ENCODE data around the gene ATP11B.
"Not testable (repeated sequence)": the region's sequence is repeated elsewhere in the genome, so short reads cannot be mapped to it uniquely, and the experiment has no call there.

The ATP11B gene

DNA sequence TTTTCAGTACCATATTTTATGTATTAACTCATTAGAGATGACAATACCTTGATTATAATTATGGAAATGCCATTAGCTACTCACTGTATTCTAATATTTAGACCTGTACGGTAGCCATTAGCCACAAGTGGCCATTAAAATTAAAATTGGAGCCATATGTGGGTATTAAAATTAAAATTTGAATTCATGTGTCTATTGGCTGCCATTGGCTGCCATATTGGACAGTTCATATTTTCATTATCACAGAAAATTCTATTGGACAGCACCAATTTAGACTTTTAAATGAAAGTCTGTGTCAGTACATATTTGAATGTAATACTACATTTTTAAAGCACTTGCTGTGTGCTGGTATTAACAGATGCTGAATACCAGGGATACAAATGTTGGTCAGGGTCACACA lies 3.0 kb downstream of the ATP11B start:
- no peak for DNase-seq

GRCh38 chr3:182797876-182798275 lies 4.6 kb downstream of the ATP11B start:
- no peak for DNase-seq

GRCh38 chr3:182799143-182799542 lies 5.8 kb downstream of the ATP11B start:
- not testable (repeated sequence) for DNase-seq

DNA sequence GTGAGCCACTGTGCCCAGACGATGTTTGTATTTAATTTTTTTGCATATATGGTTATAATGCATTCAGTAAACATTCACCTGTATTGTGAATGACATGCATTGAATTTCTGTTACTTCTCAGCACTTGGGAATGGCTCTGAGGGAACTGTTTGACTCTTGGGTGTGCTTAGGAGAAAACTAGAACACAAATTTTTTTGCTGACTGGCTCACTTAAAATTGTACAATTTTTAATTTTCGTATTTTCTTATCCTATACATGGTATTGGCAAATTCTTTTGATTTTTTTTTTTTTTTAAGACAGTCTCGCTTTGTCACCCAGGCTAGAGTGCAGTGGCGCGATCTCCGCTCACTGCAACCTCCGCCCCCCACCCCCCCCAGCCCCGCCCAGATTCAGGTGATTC lies 7.2 kb downstream of the ATP11B start:
- DNase-seq: no peak

GRCh38 chr3:182802413-182803390 lies 9.4 kb downstream of the ATP11B start:
- no peak for DNase-seq

DNA sequence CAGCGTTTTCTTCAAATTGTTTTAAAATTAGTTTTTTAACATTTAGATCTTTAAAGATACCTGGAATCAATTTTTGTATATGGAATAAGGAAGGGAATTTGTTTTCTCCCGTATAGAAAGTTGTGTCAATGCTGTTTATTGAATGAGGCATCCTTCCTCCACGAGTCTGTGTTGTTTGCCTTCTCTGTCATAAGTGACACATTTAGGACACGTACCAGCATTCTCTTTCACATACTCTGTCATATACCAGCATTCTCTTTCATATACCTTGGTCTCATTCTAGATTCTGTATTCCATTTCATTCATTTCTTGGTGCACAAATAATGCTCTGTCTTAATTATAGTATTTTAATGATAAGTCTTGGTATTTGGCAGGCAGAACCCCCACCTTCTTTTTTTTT lies 10.3 kb downstream of the ATP11B start:
- DNase-seq: no peak

DNA sequence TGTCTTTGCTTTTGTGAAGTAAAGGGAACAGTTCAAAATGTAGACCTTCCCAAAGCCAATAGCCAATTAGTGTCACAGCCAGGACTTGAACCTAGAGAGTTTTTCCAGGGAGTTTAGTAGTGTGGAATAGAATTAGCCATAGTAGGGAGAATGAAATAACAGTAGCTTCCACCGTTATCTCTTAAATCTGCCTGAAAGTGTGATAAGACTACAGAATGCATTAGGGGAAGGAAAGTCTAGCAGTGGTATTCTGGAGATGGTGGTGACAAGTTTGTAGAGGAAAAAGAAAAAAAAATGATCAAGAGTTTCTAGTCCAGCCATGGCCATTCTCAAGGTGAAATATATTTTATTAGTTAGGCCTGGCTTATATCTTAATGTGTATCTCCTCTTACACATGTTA lies 13.8 kb downstream of the ATP11B start:
- DNase-seq: no peak

DNA sequence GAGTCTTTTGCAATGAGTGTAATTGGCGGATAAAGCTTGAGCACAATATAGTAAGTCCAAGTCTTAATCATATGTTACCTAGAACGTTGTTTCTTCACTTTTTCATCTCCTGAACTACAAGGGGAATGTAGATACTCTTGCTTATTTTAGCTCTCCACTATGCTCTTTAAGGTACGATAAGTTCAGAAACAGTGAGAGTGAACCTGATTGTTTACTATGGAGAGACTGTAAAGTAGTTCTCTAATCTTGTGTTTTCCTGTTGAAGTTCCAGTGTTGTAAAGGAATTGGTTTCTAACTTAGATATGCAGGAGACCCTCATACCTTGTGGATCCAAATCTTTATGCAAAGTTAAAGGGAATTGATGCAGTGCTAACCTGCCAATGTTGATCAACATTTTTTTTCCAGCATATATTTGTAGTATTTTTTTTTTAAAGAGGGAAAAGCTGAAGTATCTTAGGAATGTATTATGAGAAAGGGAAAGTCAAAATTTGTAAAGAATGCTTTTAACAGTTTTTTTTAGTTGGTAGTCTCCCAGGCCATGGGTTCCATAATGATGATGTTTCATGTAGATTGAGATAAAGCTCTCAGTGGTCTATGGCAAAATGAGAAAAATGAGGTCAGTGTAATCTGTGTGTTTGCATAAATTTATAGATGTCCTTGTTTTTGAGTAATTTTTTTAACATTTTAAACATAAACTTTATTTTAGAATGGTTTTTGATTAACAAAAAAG lies 14.9 kb downstream of the ATP11B start:
- DNase-seq: no peak

GRCh38 chr3:182809531-182809930 lies 16.2 kb downstream of the ATP11B start:
- no peak for DNase-seq

- no peak for DNase-seq
These were observed 17.4 kb downstream of the ATP11B start for GRCh38 chr3:182810574-182811268.

- no peak for DNase-seq
These were observed 17.9 kb downstream of the ATP11B start for GRCh38 chr3:182811269-182811596.

- no peak for DNase-seq
These were observed 18.8 kb downstream of the ATP11B start for GRCh38 chr3:182812123-182812522.

- DNase-seq: no peak
These were observed 21.2 kb downstream of the ATP11B start for GRCh38 chr3:182814419-182815062.

DNA sequence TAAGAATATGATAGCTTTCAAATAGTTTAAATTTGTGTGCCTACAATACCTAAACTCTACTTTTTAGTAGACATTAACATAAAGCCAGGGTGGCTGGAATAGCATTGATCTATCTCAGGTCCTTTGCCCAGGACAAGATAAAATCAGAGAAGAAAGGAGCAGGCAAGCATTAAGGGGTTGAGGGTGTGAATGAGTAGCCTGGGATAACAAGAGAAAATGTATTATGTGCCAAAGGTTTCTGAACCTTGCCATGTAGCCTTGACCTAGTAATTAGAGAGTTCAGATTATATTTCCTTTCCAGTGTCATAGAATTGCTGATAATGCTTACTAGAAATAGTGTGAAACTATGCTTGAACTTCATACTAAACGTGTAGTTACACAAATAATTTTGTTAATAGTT lies 22.9 kb downstream of the ATP11B start:
- no peak for DNase-seq

DNA sequence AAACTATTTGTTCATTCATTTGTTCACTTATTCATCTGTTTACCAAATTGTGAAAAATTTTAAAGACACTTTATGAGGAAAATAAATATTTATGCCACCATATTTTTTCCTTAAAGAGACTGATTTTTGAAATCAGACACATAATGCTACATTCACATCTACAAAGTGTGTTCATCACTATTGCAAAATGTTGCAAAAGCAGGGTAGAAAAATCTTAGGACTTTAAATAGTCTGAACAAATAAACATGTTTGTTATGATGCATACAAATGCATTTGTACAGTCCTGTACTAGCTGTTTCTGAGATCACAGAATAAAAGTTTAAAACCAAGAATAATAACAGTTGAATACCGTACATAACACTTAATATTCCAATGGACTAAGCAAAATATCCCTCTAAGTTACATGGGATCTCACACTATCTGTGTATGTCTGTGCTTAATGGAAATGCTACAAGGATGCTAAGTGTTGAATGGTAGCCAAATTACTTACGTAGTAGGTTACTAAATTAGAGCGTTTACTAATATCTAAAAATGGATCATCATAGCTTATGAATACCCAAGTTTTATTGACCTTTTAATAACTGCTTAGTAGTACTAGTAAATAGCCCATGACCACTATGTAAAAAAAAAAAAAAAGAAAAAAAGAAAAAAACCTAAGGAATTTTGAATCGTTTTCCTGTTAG lies 25.1 kb downstream of the ATP11B start:
- DNase-seq: no peak

GRCh38 chr3:182821221-182821981 lies 28.1 kb downstream of the ATP11B start:
- DNase-seq: no peak

GRCh38 chr3:182822260-182822659 lies 29.0 kb downstream of the ATP11B start:
- DNase-seq: not testable (repeated sequence)

DNA sequence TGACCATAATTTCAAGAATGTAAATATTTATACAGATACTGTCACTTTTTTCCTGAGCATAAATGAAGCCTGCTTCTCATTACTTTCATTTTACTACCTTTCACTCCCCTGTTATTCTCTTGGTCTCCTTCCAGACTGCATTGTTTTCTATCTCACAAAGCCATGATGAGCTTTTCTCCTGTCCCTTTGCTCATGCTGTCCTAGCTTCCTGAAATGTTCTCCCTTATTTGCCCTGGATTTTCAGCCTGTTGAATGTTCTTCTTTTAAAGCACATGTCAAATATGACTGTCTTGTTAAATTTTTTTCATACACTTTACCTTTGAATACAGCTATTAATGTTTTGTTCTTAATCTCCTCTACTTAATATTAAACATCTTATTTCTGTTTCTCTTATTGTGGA lies 31.7 kb downstream of the ATP11B start:
- no peak for DNase-seq

DNA sequence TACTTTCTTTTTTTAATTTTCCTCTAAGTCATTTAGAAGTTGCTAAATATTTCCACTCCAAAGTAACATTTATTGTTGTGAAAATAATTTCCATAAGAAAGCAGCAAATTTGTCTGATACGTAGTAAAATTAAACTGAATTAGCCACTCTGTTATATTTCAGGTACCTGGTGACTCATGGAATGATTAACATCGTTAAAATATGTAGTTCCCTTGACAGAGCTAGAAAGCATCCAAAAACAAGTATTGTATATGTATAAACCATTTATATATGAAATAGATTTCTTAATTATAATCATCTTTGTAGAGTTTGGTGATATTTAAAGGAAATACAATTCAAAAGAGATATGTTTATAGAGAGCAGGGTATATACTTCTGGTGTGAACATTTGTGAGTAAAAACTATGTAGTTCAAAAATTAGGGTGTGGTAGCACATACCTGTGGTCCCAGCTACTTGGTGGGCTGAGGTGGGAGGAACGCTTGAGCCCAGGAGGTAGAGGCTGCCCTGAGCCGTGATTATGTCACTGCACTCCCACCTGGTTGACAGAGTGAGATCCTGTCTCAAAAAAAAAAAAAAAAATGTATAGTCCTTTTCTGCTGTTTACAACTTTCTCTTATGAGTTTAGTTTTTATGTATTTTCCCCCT lies 36.6 kb downstream of the ATP11B start:
- no peak for DNase-seq

GRCh38 chr3:182837855-182838454 lies 44.7 kb downstream of the ATP11B start:
- no peak for DNase-seq

DNA sequence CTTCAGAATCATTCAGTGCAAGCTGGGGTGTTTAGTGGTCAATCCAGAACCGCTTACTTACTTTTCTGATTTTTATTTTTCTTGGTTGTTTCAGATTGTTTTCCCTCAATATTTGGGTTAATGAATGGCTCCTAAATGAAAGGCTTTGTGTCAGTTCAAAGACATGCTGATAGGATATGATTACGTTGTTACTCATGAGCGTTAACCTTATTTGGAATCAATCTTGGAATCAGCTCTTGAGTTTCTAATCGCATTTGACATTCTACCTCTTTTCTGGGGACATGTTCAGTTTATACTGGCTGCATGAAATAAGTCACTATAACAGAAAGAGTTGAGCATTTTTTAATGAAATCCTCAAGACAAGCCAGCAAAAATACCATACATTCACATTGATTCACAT lies 50.2 kb downstream of the ATP11B start:
- DNase-seq: no peak
